Vagina (tissue), 2 donors: ENCODE measurements around the gene TLCD3A.

ENCODE experiments used
- CTCF ChIP-seq, 3 experiments: fragments of 450-650 bp in 2 of 3; fragments of 200-600 bp in 1 of 3; sonication (generic) in 1 of 3; IDR thresholded peaks; one replicate each; pipeline ENCODE4 v1.5.1; 2017 to 2019; ENCODE audit warnings: antibody characterized with exemption in 3 of 3, mild to moderate bottlenecking in 2 of 3, moderate library complexity in 2 of 3
- POLR2A ChIP-seq, 2 donors: fragments of 450-650 bp; IDR thresholded peaks; one replicate each; pipeline ENCODE4 v1.6.1; 2017; ENCODE audit warnings: antibody characterized with exemption in 2 of 2, mild to moderate bottlenecking in 2 of 2, moderate library complexity in 2 of 2

- TF ChIP-seq CTCF (IDR thresholded peaks at IDR 0.05) (no peak), POLR2A (IDR thresholded peaks at IDR 0.05) (no peak)
These were observed 42.7 kb upstream of the TLCD3A start for GRCh38 chr17:689556-690275.
